ENCODE data around the gene CPNE6. TPM values are rescaled to one million over a fixed set of nuclear protein-coding genes. Genes with fewer than 3 reads are reported as not detected.

Gene CPNE6
- total and polyA plus RNA-seq, 4 donors: 0.05 to 0.17 TPM; not detected in 2

DNA sequence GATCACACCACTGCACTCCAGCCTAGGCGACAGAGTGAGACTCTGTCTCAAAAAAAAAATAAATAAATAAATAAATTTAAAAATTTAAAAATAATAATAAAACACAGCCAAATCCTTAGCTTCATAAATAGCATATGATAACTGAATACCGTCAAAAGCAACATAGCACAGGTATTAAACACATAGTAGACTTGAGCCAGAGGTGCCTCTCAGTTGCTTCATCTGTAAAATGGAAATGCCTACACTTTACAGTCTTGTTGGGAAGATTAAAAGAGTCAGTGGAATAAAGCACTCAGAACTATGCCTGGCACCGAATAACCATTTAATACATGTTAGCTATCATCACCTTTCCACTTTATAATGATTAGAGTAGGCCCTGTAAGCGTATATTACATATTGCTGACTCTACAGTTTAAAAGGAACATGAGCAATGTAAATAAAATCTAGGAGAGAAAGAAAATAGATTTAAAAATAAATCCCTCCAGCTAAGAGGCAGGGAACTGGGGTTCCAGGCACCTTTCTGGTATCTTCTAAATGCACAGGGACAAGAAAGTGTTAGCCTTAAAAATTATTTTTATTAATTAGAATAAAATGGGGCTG lies 35.4 kb downstream of the CPNE6 start (continued):
- no peak for TF ChIP-seq TAF1 (conservative IDR thresholded peaks at IDR 0.05)
- TF ChIP-seq YY1 (IDR thresholded peaks at IDR 0.05): no peak
- TF ChIP-seq RAD21 (IDR thresholded peaks at IDR 0.05): no peak

DNA sequence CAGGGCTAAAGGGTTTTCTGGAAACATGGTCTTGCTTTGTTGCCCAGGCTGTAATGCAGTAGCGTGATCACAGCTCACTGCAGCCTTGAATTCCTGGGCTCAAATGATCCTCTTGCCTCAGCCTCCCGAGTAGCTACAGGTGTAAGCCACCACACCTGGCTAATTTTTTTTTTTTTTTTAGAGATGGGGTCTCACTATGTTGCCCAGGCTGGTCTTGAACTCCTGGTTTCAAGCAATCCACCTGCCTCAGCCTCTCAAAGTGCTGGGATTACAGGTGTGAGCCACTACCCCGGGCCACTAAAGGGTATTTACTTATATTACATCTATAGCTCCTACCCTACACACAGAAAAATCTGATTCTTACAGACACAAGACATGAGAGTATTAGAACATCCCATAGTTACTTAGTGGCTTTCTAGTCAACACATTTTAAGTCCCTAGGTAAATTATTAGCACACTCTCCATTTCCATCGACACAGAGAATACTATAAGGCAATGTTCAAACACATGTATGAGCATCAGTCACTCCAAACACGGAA lies 37.0 kb downstream of the CPNE6 start:
- Histone ChIP-seq H3K27ac (ENCODE audit: low read depth in 1 of 2, low read length in 2 of 2) (peak overlapping the region; percentile 52 to 62), H3K9ac (ENCODE audit: low read depth in 1 of 2, low read length in 2 of 2) (no peak overlapping the region), H3K4me3 (ENCODE audit: low read depth in 1 of 3, low read length in 3 of 3) (no peak overlapping the region), H3K4me1 (ENCODE audit: control insufficient read depth in 4 of 4, insufficient read depth in 4 of 4, low read length in 3 of 4) (peaks cover 4 to 61% (median 42%) of the 10 kb centered on the region in 4 donors), H3K36me3 (ENCODE audit: control insufficient read depth in 4 of 4, insufficient read depth in 3 of 4, low read depth in 1 of 4, low read length in 3 of 4) (peaks cover 0 to 7% (median 3%) of the 10 kb centered on the region in 4 donors), H3K9me3 (ENCODE audit: control insufficient read depth in 4 of 4, low read length in 3 of 4) (no peaks in the 10 kb centered on the region), H3K27me3 (ENCODE audit: control insufficient read depth in 4 of 4, insufficient read depth in 4 of 4, low read length in 3 of 4) (no peaks in the 10 kb centered on the region)
- no peak for DNase-seq (ENCODE audit: low spot score)
- no peak for TF ChIP-seq FOXA2 (IDR thresholded peaks at IDR 0.05)
- no peak for TF ChIP-seq RAD21 (IDR thresholded peaks at IDR 0.05)
- TF ChIP-seq, protein P1, sequence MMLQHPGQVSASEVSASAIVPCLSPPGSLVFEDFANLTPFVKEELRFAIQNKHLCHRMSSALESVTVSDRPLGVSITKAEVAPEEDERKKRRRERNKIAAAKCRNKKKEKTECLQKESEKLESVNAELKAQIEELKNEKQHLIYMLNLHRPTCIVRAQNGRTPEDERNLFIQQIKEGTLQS (IDR thresholded peaks at IDR 0.05): no peak
- TF ChIP-seq NR2F2 (IDR thresholded peaks at IDR 0.05): no peak
- no peak for TF ChIP-seq SP1 (IDR thresholded peaks at IDR 0.05)
- no peak for TF ChIP-seq FOXA1 (IDR thresholded peaks at IDR 0.05)
- no peak for TF ChIP-seq YY1 (IDR thresholded peaks at IDR 0.05)
- 42% methylated on average over 5 of the region's 5 CpGs for WGBS

GRCh38 chr14:24110060-24110459 lies 38.7 kb downstream of the CPNE6 start:
- WGBS: 79% methylated on average over 9 of the region's 9 CpGs
- Histone ChIP-seq H3K27me3 (ENCODE audit: control insufficient read depth in 4 of 4, insufficient read depth in 4 of 4, low read length in 3 of 4) (no peaks in the 10 kb centered on the region), H3K4me3 (ENCODE audit: low read depth in 1 of 3, low read length in 3 of 3) (no peak overlapping the region), H3K36me3 (ENCODE audit: control insufficient read depth in 4 of 4, insufficient read depth in 3 of 4, low read depth in 1 of 4, low read length in 3 of 4) (no peaks in the 10 kb centered on the region), H3K9ac (ENCODE audit: low read depth in 1 of 2, low read length in 2 of 2) (no peak overlapping the region), H3K4me1 (ENCODE audit: control insufficient read depth in 4 of 4, insufficient read depth in 4 of 4, low read length in 3 of 4) (peaks cover 4 to 52% (median 35%) of the 10 kb centered on the region in 4 donors), H3K27ac (ENCODE audit: low read depth in 1 of 2, low read length in 2 of 2) (no peak overlapping the region), H3K9me3 (ENCODE audit: control insufficient read depth in 4 of 4, low read length in 3 of 4) (no peaks in the 10 kb centered on the region)
- TF ChIP-seq, protein P1 (IDR thresholded peaks at IDR 0.05): no peak
- no peak for TF ChIP-seq FOXA2 (IDR thresholded peaks at IDR 0.05)
- no peak for TF ChIP-seq YY1 (IDR thresholded peaks at IDR 0.05)
- TF ChIP-seq RAD21 (IDR thresholded peaks at IDR 0.05): no peak
- TF ChIP-seq TAF1 (conservative IDR thresholded peaks at IDR 0.05): no peak
- TF ChIP-seq NR2F2 (IDR thresholded peaks at IDR 0.05): no peak
- TF ChIP-seq, protein P2, sequence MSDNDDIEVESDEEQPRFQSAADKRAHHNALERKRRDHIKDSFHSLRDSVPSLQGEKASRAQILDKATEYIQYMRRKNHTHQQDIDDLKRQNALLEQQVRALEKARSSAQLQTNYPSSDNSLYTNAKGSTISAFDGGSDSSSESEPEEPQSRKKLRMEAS (IDR thresholded peaks at IDR 0.05): no peak
- TF ChIP-seq HNF4G (IDR thresholded peaks at IDR 0.05): no peak
- TF ChIP-seq, protein P3, sequence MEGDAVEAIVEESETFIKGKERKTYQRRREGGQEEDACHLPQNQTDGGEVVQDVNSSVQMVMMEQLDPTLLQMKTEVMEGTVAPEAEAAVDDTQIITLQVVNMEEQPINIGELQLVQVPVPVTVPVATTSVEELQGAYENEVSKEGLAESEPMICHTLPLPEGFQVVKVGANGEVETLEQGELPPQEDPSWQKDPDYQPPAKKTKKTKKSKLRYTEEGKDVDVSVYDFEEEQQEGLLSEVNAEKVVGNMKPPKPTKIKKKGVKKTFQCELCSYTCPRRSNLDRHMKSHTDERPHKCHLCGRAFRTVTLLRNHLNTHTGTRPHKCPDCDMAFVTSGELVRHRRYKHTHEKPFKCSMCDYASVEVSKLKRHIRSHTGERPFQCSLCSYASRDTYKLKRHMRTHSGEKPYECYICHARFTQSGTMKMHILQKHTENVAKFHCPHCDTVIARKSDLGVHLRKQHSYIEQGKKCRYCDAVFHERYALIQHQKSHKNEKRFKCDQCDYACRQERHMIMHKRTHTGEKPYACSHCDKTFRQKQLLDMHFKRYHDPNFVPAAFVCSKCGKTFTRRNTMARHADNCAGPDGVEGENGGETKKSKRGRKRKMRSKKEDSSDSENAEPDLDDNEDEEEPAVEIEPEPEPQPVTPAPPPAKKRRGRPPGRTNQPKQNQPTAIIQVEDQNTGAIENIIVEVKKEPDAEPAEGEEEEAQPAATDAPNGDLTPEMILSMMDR (IDR thresholded peaks at IDR 0.05; ENCODE audit: low read depth, low read length, missing input control): no peak
- TF ChIP-seq JUND (IDR thresholded peaks at IDR 0.05): no peak
- TF ChIP-seq EGR1 (IDR thresholded peaks at IDR 0.05; ENCODE audit: low read depth in 2 of 2): no peak
- TF ChIP-seq RXRA (IDR thresholded peaks at IDR 0.05): no peak
- TF ChIP-seq ZBTB33 (IDR thresholded peaks at IDR 0.05): no peak
- no peak for TF ChIP-seq FOXA1 (IDR thresholded peaks at IDR 0.05)
- no peak for TF ChIP-seq GABPA (IDR thresholded peaks at IDR 0.05 in 1 of 2, conservative IDR thresholded peaks at IDR 0.05 in 1 of 2)
- TF ChIP-seq, protein P4, sequence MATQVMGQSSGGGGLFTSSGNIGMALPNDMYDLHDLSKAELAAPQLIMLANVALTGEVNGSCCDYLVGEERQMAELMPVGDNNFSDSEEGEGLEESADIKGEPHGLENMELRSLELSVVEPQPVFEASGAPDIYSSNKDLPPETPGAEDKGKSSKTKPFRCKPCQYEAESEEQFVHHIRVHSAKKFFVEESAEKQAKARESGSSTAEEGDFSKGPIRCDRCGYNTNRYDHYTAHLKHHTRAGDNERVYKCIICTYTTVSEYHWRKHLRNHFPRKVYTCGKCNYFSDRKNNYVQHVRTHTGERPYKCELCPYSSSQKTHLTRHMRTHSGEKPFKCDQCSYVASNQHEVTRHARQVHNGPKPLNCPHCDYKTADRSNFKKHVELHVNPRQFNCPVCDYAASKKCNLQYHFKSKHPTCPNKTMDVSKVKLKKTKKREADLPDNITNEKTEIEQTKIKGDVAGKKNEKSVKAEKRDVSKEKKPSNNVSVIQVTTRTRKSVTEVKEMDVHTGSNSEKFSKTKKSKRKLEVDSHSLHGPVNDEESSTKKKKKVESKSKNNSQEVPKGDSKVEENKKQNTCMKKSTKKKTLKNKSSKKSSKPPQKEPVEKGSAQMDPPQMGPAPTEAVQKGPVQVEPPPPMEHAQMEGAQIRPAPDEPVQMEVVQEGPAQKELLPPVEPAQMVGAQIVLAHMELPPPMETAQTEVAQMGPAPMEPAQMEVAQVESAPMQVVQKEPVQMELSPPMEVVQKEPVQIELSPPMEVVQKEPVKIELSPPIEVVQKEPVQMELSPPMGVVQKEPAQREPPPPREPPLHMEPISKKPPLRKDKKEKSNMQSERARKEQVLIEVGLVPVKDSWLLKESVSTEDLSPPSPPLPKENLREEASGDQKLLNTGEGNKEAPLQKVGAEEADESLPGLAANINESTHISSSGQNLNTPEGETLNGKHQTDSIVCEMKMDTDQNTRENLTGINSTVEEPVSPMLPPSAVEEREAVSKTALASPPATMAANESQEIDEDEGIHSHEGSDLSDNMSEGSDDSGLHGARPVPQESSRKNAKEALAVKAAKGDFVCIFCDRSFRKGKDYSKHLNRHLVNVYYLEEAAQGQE (IDR thresholded peaks at IDR 0.05): no peak
- TF ChIP-seq SP1 (IDR thresholded peaks at IDR 0.05): no peak
- TF ChIP-seq HNF4A (conservative IDR thresholded peaks at IDR 0.05): no peak
- DNase-seq (ENCODE audit: low spot score): no peak
